ENCODE measurements around the gene PSMC3.

GRCh38 chr11:47436726-47437125 lies 10.5 kb upstream of the PSMC3 start:
- no peak for TF ChIP-seq EZH2 (IDR thresholded peaks at IDR 0.05; ENCODE audit: low read length, unreplicated experiment)
- no peak for TF ChIP-seq CTCF (conservative IDR thresholded peaks at IDR 0.05; ENCODE audit: low read depth, low read length)
- TF ChIP-seq EZH2phosphoT487 (IDR thresholded peaks at IDR 0.05; ENCODE audit: borderline replicate concordance, low read length) = no peak
